ENCODE results near the gene RCC2. TPM values are rescaled to one million over a fixed set of nuclear protein-coding genes. Genes with fewer than 3 reads are reported as not detected.

RCC2 gene
- polyA plus RNA-seq, 1 donor (not counting 4 experiments of a cell fraction or from before 2014, with no cell fraction given) = 45.2 TPM

DNA sequence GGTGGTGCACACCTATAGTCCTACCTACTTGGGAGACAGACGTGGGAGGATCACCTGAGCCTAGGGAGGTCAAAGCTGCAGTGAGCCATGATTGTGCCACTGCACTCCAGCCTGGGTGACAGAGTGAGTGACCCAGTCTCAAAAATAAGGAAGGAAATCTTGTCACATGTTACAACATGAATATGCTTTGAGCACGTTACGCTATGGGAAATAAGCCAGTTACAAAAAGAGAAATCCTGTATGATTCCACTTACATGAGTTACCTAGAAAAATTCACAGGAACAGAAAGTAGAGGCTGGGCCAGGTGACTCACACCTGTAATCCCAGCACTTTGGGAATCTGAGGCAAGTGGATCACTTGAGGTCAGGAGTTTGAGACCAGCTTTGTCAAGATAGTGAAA is 74.2 kb downstream of the RCC2 start:
- TF ChIP-seq CTCF (optimal IDR thresholded peaks at IDR 0.05 in 1 of 3, IDR thresholded peaks at IDR 0.05 in 1 of 3, conservative IDR thresholded peaks at IDR 0.05 in 1 of 3; ENCODE audit: extremely low read depth in 1 of 3, insufficient read depth in 2 of 3, low read length in 3 of 3) = no peak
- TF ChIP-seq EZH2 (IDR thresholded peaks at IDR 0.05; ENCODE audit: low read length) = no peak
- H3K36me3 ChIP-seq (ENCODE audit: control insufficient read depth in 2 of 2, extremely low read depth in 1 of 2, insufficient read depth in 2 of 2, low read length in 2 of 2) = no peaks in the 10 kb centered on the region
- peak overlapping the region; percentile 45 for H3K27ac ChIP-seq (ENCODE audit: control insufficient read depth, insufficient read depth, low read length)
- no peaks in the 10 kb centered on the region for H3K79me2 ChIP-seq (ENCODE audit: control insufficient read depth, insufficient read depth, low read length)
- no peaks in the 10 kb centered on the region for H3K9me1 ChIP-seq (ENCODE audit: control insufficient read depth, extremely low read depth, insufficient read depth, low read length)
- H3K4me1 ChIP-seq (ENCODE audit: control insufficient read depth, extremely low read depth, insufficient read depth, low read length) = peaks cover 26% of the 10 kb centered on the region
- no peaks in the 10 kb centered on the region for H3K27me3 ChIP-seq (ENCODE audit: control insufficient read depth, extremely low read depth, insufficient read depth, low read length)
- no peak overlapping the region for H3K9ac ChIP-seq (ENCODE audit: control insufficient read depth, extremely low read depth, insufficient read depth, low read length)
- FAIRE-seq = peak; percentile 90
- peak; percentile 61 for DNase-seq (ENCODE audit: low read depth, low spot score)
- no peak overlapping the region for H3K4me2 ChIP-seq (ENCODE audit: control insufficient read depth, extremely low read depth, insufficient read depth, low read depth, low read length)
- H4K20me1 ChIP-seq (ENCODE audit: control insufficient read depth, extremely low read depth, insufficient read depth, low read length) = no peaks in the 10 kb centered on the region
- dilution Hi-C loops (cut with MboI; ENCODE audit: extremely low pct_ligation_motif_present, low sequenced_read_pairs) = no loop called here
- H2AFZ ChIP-seq (ENCODE audit: control insufficient read depth, low read length) = no peak overlapping the region
- H3K9me3 ChIP-seq (ENCODE audit: control insufficient read depth, low read depth, low read length) = no peaks in the 10 kb centered on the region
- no peak overlapping the region for H3K4me3 ChIP-seq (ENCODE audit: control insufficient read depth in 2 of 3, extremely low read depth in 1 of 3, insufficient read depth in 2 of 3, low read depth in 1 of 3, low read length in 3 of 3)

GRCh38 chr1:17363771-17364170 is 75.7 kb downstream of the RCC2 start:
- H2AFZ ChIP-seq (ENCODE audit: control insufficient read depth, low read length) = no peak overlapping the region

More at GRCh38 chr1:17363771-17364170, 75.7 kb downstream of the RCC2 start:
- DNase-seq (ENCODE audit: low read depth, low spot score) (no peak), FAIRE-seq (no peak)
- peaks cover 11% of the 10 kb centered on the region for H3K4me1 ChIP-seq (ENCODE audit: control insufficient read depth, extremely low read depth, insufficient read depth, low read length)
- no peaks in the 10 kb centered on the region for H3K36me3 ChIP-seq (ENCODE audit: control insufficient read depth in 2 of 2, extremely low read depth in 1 of 2, insufficient read depth in 2 of 2, low read length in 2 of 2)
- no peak overlapping the region for H3K27ac ChIP-seq (ENCODE audit: control insufficient read depth, insufficient read depth, low read length)
- no peak overlapping the region for H3K4me2 ChIP-seq (ENCODE audit: control insufficient read depth, extremely low read depth, insufficient read depth, low read depth, low read length)
- H3K9me1 ChIP-seq (ENCODE audit: control insufficient read depth, extremely low read depth, insufficient read depth, low read length) = no peaks in the 10 kb centered on the region
- TF ChIP-seq EZH2 (IDR thresholded peaks at IDR 0.05; ENCODE audit: low read length) (no peak), CTCF (optimal IDR thresholded peaks at IDR 0.05 in 1 of 3, IDR thresholded peaks at IDR 0.05 in 1 of 3, conservative IDR thresholded peaks at IDR 0.05 in 1 of 3; ENCODE audit: extremely low read depth in 1 of 3, insufficient read depth in 2 of 3, low read length in 3 of 3) (no peak)
- no peaks in the 10 kb centered on the region for H3K9me3 ChIP-seq (ENCODE audit: control insufficient read depth, low read depth, low read length)
- no peak overlapping the region for H3K4me3 ChIP-seq (ENCODE audit: control insufficient read depth in 2 of 3, extremely low read depth in 1 of 3, insufficient read depth in 2 of 3, low read depth in 1 of 3, low read length in 3 of 3)
- H3K9ac ChIP-seq (ENCODE audit: control insufficient read depth, extremely low read depth, insufficient read depth, low read length) = no peak overlapping the region
- dilution Hi-C loops (cut with MboI; ENCODE audit: extremely low pct_ligation_motif_present, low sequenced_read_pairs) = no loop called here
- H3K27me3 ChIP-seq (ENCODE audit: control insufficient read depth, extremely low read depth, insufficient read depth, low read length) = no peaks in the 10 kb centered on the region
- no peaks in the 10 kb centered on the region for H4K20me1 ChIP-seq (ENCODE audit: control insufficient read depth, extremely low read depth, insufficient read depth, low read length)
- no peaks in the 10 kb centered on the region for H3K79me2 ChIP-seq (ENCODE audit: control insufficient read depth, insufficient read depth, low read length)

Data from keratinocyte (primary cell).